ENCODE results near the gene PRKACB. TPM values are rescaled to one million over a fixed set of nuclear protein-coding genes. Genes with fewer than 3 reads are reported as not detected.

Gene PRKACB
- total and polyA plus RNA-seq, 4 donors: 14.1 to 51.5 (median 37.1) TPM

GRCh38 chr1:84250668-84251067 lies 106.6 kb downstream of the PRKACB start:
- ATAC-seq (ENCODE audit: low FRiP score) (no peak), DNase-seq (no peak)
- intact Hi-C loops (cut with DNase I): loop anchor here in 1 of 2 donors (5.0 kb wide), 1 partner anchor 47 kb away; no protein-coding TSS in a partner anchor
- 92 to 96% methylated on average over 2 of the region's 2 CpGs for WGBS, 2 donors
- H3K9me3 ChIP-seq (ENCODE audit: control insufficient read depth, low read length): no peaks in the 10 kb centered on the region
- H3K36me3 ChIP-seq (ENCODE audit: control insufficient read depth in 1 of 2, insufficient read depth in 2 of 2, low read length in 1 of 2): no peaks in the 10 kb centered on the region
- H3K27me3 ChIP-seq (ENCODE audit: control insufficient read depth in 1 of 2, insufficient read depth in 2 of 2, low read length in 1 of 2): no peaks in the 10 kb centered on the region
- no peak overlapping the region for H3K4me3 ChIP-seq (ENCODE audit: low read length in 2 of 2)
- no peak overlapping the region for H3K27ac ChIP-seq (ENCODE audit: low read depth in 1 of 2, low read length in 2 of 2)
- peaks cover 1 to 12% of the 10 kb centered on the region in 2 donors for H3K4me1 ChIP-seq (ENCODE audit: control insufficient read depth in 1 of 2, insufficient read depth in 2 of 2, low read length in 2 of 2)

- H3K9me3 ChIP-seq (ENCODE audit: control insufficient read depth, low read length): no peaks in the 10 kb centered on the region
- no peak overlapping the region for H3K4me3 ChIP-seq (ENCODE audit: low read length in 2 of 2)
- intact Hi-C loops (cut with DNase I): loop anchor here in 1 of 2 donors (5.0 kb wide), 1 partner anchor 44 kb away; no protein-coding TSS in a partner anchor
- H3K36me3 ChIP-seq (ENCODE audit: control insufficient read depth in 1 of 2, insufficient read depth in 2 of 2, low read length in 1 of 2): no peaks in the 10 kb centered on the region
- DNase-seq (no peak), ATAC-seq (ENCODE audit: low FRiP score) (peak; percentile 42)
- no peak overlapping the region for H3K27ac ChIP-seq (ENCODE audit: low read depth in 1 of 2, low read length in 2 of 2)
- H3K27me3 ChIP-seq (ENCODE audit: control insufficient read depth in 1 of 2, insufficient read depth in 2 of 2, low read length in 1 of 2): no peaks in the 10 kb centered on the region
- peaks cover 4 to 12% of the 10 kb centered on the region in 2 donors for H3K4me1 ChIP-seq (ENCODE audit: control insufficient read depth in 1 of 2, insufficient read depth in 2 of 2, low read length in 2 of 2)
- 8 to 11% methylated on average over 2 of the region's 2 CpGs for WGBS, 2 donors
These were observed 109.0 kb downstream of the PRKACB start for GRCh38 chr1:84253036-84253435.

GRCh38 chr1:84253891-84254290 lies 109.8 kb downstream of the PRKACB start:
- no peaks in the 10 kb centered on the region for H3K9me3 ChIP-seq (ENCODE audit: control insufficient read depth, low read length)
- no peak overlapping the region for H3K4me3 ChIP-seq (ENCODE audit: low read length in 2 of 2)
- H3K36me3 ChIP-seq (ENCODE audit: control insufficient read depth in 1 of 2, insufficient read depth in 2 of 2, low read length in 1 of 2): no peaks in the 10 kb centered on the region
- no peaks in the 10 kb centered on the region for H3K27me3 ChIP-seq (ENCODE audit: control insufficient read depth in 1 of 2, insufficient read depth in 2 of 2, low read length in 1 of 2)
- 3 to 4% methylated on average over 4 of the region's 4 CpGs for WGBS, 2 donors
- DNase-seq (peak; percentile 74 to 77), ATAC-seq (ENCODE audit: low FRiP score) (peak; percentile 86)
- H3K4me1 ChIP-seq (ENCODE audit: control insufficient read depth in 1 of 2, insufficient read depth in 2 of 2, low read length in 2 of 2): peaks cover 4 to 12% of the 10 kb centered on the region in 2 donors
- intact Hi-C loops (cut with DNase I): loop anchor here in 1 of 2 donors (5.0 kb wide), 1 partner anchor 43 kb away; no protein-coding TSS in a partner anchor
- H3K27ac ChIP-seq (ENCODE audit: low read depth in 1 of 2, low read length in 2 of 2): peak overlapping the region; percentile 38 to 63

GRCh38 chr1:84254703-84255238 lies 110.7 kb downstream of the PRKACB start:
- H3K27ac ChIP-seq (ENCODE audit: low read depth in 1 of 2, low read length in 2 of 2): no peak overlapping the region
- ATAC-seq (ENCODE audit: low FRiP score): no peak
- no peaks in the 10 kb centered on the region for H3K27me3 ChIP-seq (ENCODE audit: control insufficient read depth in 1 of 2, insufficient read depth in 2 of 2, low read length in 1 of 2)
- 95 to 100% methylated on average over 2 of the region's 2 CpGs for WGBS, 2 donors
- no peaks in the 10 kb centered on the region for H3K36me3 ChIP-seq (ENCODE audit: control insufficient read depth in 1 of 2, insufficient read depth in 2 of 2, low read length in 1 of 2)
- intact Hi-C loops (cut with DNase I): loop anchor here in 1 of 2 donors (5.0 kb wide), 1 partner anchor 43 kb away; no protein-coding TSS in a partner anchor
- no peak overlapping the region for H3K4me3 ChIP-seq (ENCODE audit: low read length in 2 of 2)
- peaks cover 4 to 12% of the 10 kb centered on the region in 2 donors for H3K4me1 ChIP-seq (ENCODE audit: control insufficient read depth in 1 of 2, insufficient read depth in 2 of 2, low read length in 2 of 2)
- DNase-seq: no peak
- no peaks in the 10 kb centered on the region for H3K9me3 ChIP-seq (ENCODE audit: control insufficient read depth, low read length)

- intact Hi-C loops (cut with DNase I): no loop called here
- DNase-seq: no peak
- no peak for ATAC-seq (ENCODE audit: low FRiP score)
These were observed 111.5 kb downstream of the PRKACB start for GRCh38 chr1:84255582-84255981.

GRCh38 chr1:84257617-84258016 lies 113.5 kb downstream of the PRKACB start:
- Histone ChIP-seq H3K27me3 (ENCODE audit: control insufficient read depth in 1 of 2, insufficient read depth in 2 of 2, low read length in 1 of 2) (no peaks in the 10 kb centered on the region), H3K27ac (ENCODE audit: low read depth in 1 of 2, low read length in 2 of 2) (no peak overlapping the region), H3K36me3 (ENCODE audit: control insufficient read depth in 1 of 2, insufficient read depth in 2 of 2, low read length in 1 of 2) (no peaks in the 10 kb centered on the region), H3K4me3 (ENCODE audit: low read length in 2 of 2) (no peak overlapping the region), H3K4me1 (ENCODE audit: control insufficient read depth in 1 of 2, insufficient read depth in 2 of 2, low read length in 2 of 2) (peaks cover 4 to 12% of the 10 kb centered on the region in 2 donors), H3K9me3 (ENCODE audit: control insufficient read depth, low read length) (no peaks in the 10 kb centered on the region)
- DNase-seq: no peak
- intact Hi-C loops (cut with DNase I): no loop called here
- ATAC-seq (ENCODE audit: low FRiP score): no peak
- 5 to 11% methylated on average over 2 of the region's 2 CpGs for WGBS, 2 donors

More at GRCh38 chr1:84255582-84255981, 111.5 kb downstream of the PRKACB start:
- no peaks in the 10 kb centered on the region for H3K36me3 ChIP-seq (ENCODE audit: control insufficient read depth in 1 of 2, insufficient read depth in 2 of 2, low read length in 1 of 2)
- no peak overlapping the region for H3K27ac ChIP-seq (ENCODE audit: low read depth in 1 of 2, low read length in 2 of 2)
- no peaks in the 10 kb centered on the region for H3K9me3 ChIP-seq (ENCODE audit: control insufficient read depth, low read length)
- H3K4me3 ChIP-seq (ENCODE audit: low read length in 2 of 2): no peak overlapping the region
- H3K4me1 ChIP-seq (ENCODE audit: control insufficient read depth in 1 of 2, insufficient read depth in 2 of 2, low read length in 2 of 2): peaks cover 4 to 12% of the 10 kb centered on the region in 2 donors
- no peaks in the 10 kb centered on the region for H3K27me3 ChIP-seq (ENCODE audit: control insufficient read depth in 1 of 2, insufficient read depth in 2 of 2, low read length in 1 of 2)

GRCh38 chr1:84259376-84259775 lies 115.3 kb downstream of the PRKACB start:
- DNase-seq (no peak), ATAC-seq (ENCODE audit: low FRiP score) (no peak)
- H3K4me3 ChIP-seq (ENCODE audit: low read length in 2 of 2): no peak overlapping the region
- peaks cover 4 to 9% of the 10 kb centered on the region in 2 donors for H3K4me1 ChIP-seq (ENCODE audit: control insufficient read depth in 1 of 2, insufficient read depth in 2 of 2, low read length in 2 of 2)
- intact Hi-C loops (cut with DNase I): no loop called here
- H3K27me3 ChIP-seq (ENCODE audit: control insufficient read depth in 1 of 2, insufficient read depth in 2 of 2, low read length in 1 of 2): no peaks in the 10 kb centered on the region
- no peaks in the 10 kb centered on the region for H3K9me3 ChIP-seq (ENCODE audit: control insufficient read depth, low read length)
- H3K36me3 ChIP-seq (ENCODE audit: control insufficient read depth in 1 of 2, insufficient read depth in 2 of 2, low read length in 1 of 2): no peaks in the 10 kb centered on the region
- no peak overlapping the region for H3K27ac ChIP-seq (ENCODE audit: low read depth in 1 of 2, low read length in 2 of 2)
- WGBS, 2 donors: 96 to 98% methylated on average over 2 of the region's 2 CpGs

- Histone ChIP-seq H3K36me3 (ENCODE audit: control insufficient read depth in 1 of 2, insufficient read depth in 2 of 2, low read length in 1 of 2) (no peaks in the 10 kb centered on the region), H3K27me3 (ENCODE audit: control insufficient read depth in 1 of 2, insufficient read depth in 2 of 2, low read length in 1 of 2) (no peaks in the 10 kb centered on the region), H3K27ac (ENCODE audit: low read depth in 1 of 2, low read length in 2 of 2) (no peak overlapping the region), H3K4me3 (ENCODE audit: low read length in 2 of 2) (no peak overlapping the region), H3K9me3 (ENCODE audit: control insufficient read depth, low read length) (no peaks in the 10 kb centered on the region), H3K4me1 (ENCODE audit: control insufficient read depth in 1 of 2, insufficient read depth in 2 of 2, low read length in 2 of 2) (peaks cover 3 to 4% of the 10 kb centered on the region in 2 donors)
- 96 to 100% methylated on average over 2 of the region's 2 CpGs for WGBS, 2 donors
- DNase-seq: no peak
- ATAC-seq (ENCODE audit: low FRiP score): no peak
- intact Hi-C loops (cut with DNase I): no loop called here
These were observed 115.9 kb downstream of the PRKACB start for GRCh38 chr1:84259989-84260388.

GRCh38 chr1:84260852-84261518 lies 116.9 kb downstream of the PRKACB start:
- DNase-seq (no peak), ATAC-seq (ENCODE audit: low FRiP score) (no peak)
- Histone ChIP-seq H3K36me3 (ENCODE audit: control insufficient read depth in 1 of 2, insufficient read depth in 2 of 2, low read length in 1 of 2) (no peaks in the 10 kb centered on the region), H3K9me3 (ENCODE audit: control insufficient read depth, low read length) (no peaks in the 10 kb centered on the region), H3K27me3 (ENCODE audit: control insufficient read depth in 1 of 2, insufficient read depth in 2 of 2, low read length in 1 of 2) (no peaks in the 10 kb centered on the region), H3K27ac (ENCODE audit: low read depth in 1 of 2, low read length in 2 of 2) (no peak overlapping the region), H3K4me1 (ENCODE audit: control insufficient read depth in 1 of 2, insufficient read depth in 2 of 2, low read length in 2 of 2) (peaks cover 0 to 1% of the 10 kb centered on the region in 2 donors), H3K4me3 (ENCODE audit: low read length in 2 of 2) (no peak overlapping the region)
- intact Hi-C loops (cut with DNase I): no loop called here
- 50 to 52% methylated on average over 3 of the region's 3 CpGs for WGBS, 2 donors
